ENCODE measurements around the gene TNFRSF1B.
A peak's percentile ranks its signal among the peaks of the same experiment; 100 is the strongest.

The TNFRSF1B gene

DNA sequence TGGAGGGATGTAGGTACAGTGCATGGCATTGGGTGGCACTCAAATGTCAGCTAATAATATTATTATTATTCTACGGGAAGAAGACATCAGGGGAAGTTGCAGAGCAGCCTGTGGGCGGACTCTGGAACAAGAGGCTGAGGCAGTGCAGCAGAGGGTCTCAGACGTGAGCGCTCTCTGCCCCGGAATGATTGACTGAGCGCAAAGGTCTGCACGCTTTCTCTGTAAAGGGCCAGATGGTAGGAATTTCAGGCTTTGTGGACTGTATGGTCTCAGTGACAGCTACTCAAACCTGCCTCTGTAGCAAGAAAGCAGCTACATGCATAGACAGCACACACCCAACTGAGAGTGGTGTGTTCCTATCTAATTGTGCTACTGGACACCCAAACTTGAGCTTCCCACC lies 33.4 kb downstream of the TNFRSF1B start:
- H3K4me3 ChIP-seq (ENCODE audit: low read depth, low read length), result no peak overlapping the region
- H3K36me3 ChIP-seq (ENCODE audit: control insufficient read depth, insufficient read depth, low read length), result no peaks in the 10 kb centered on the region
- H3K27ac ChIP-seq (ENCODE audit: low read depth, low read length), result no peak overlapping the region
- no peak overlapping the region for H3K9ac ChIP-seq (ENCODE audit: low read length)
- H3K27me3 ChIP-seq (ENCODE audit: control insufficient read depth, insufficient read depth, low read length), result no peaks in the 10 kb centered on the region
- no peaks in the 10 kb centered on the region for H3K9me3 ChIP-seq (ENCODE audit: control insufficient read depth, insufficient read depth, low read depth, low read length)
- H3K4me1 ChIP-seq (ENCODE audit: control insufficient read depth, insufficient read depth, low read length), result peaks cover 24% of the 10 kb centered on the region

GRCh38 chr1:12201352-12202189 lies 34.8 kb downstream of the TNFRSF1B start:
- Histone ChIP-seq H3K4me3 (ENCODE audit: low read depth, low read length) (no peak overlapping the region), H3K27ac (ENCODE audit: low read depth, low read length) (no peak overlapping the region), H3K4me1 (ENCODE audit: control insufficient read depth, insufficient read depth, low read length) (peaks cover 21% of the 10 kb centered on the region), H3K9ac (ENCODE audit: low read length) (no peak overlapping the region), H3K27me3 (ENCODE audit: control insufficient read depth, insufficient read depth, low read length) (no peaks in the 10 kb centered on the region), H3K9me3 (ENCODE audit: control insufficient read depth, insufficient read depth, low read depth, low read length) (no peaks in the 10 kb centered on the region), H3K36me3 (ENCODE audit: control insufficient read depth, insufficient read depth, low read length) (no peaks in the 10 kb centered on the region)

- no peaks in the 10 kb centered on the region for H3K27me3 ChIP-seq (ENCODE audit: control insufficient read depth, insufficient read depth, low read length)
- H3K9me3 ChIP-seq (ENCODE audit: control insufficient read depth, insufficient read depth, low read depth, low read length), result no peaks in the 10 kb centered on the region
- no peak overlapping the region for H3K4me3 ChIP-seq (ENCODE audit: low read depth, low read length)
- H3K27ac ChIP-seq (ENCODE audit: low read depth, low read length), result no peak overlapping the region
- H3K4me1 ChIP-seq (ENCODE audit: control insufficient read depth, insufficient read depth, low read length), result peaks cover 20% of the 10 kb centered on the region
- H3K9ac ChIP-seq (ENCODE audit: low read length), result no peak overlapping the region
- H3K36me3 ChIP-seq (ENCODE audit: control insufficient read depth, insufficient read depth, low read length), result no peaks in the 10 kb centered on the region
These were observed 35.4 kb downstream of the TNFRSF1B start for GRCh38 chr1:12202190-12202497.

GRCh38 chr1:12202577-12202976 lies 35.8 kb downstream of the TNFRSF1B start:
- Histone ChIP-seq H3K27ac (ENCODE audit: low read depth, low read length) (no peak overlapping the region), H3K4me1 (ENCODE audit: control insufficient read depth, insufficient read depth, low read length) (peaks cover 20% of the 10 kb centered on the region), H3K27me3 (ENCODE audit: control insufficient read depth, insufficient read depth, low read length) (no peaks in the 10 kb centered on the region), H3K36me3 (ENCODE audit: control insufficient read depth, insufficient read depth, low read length) (no peaks in the 10 kb centered on the region), H3K9me3 (ENCODE audit: control insufficient read depth, insufficient read depth, low read depth, low read length) (no peaks in the 10 kb centered on the region), H3K4me3 (ENCODE audit: low read depth, low read length) (no peak overlapping the region), H3K9ac (ENCODE audit: low read length) (no peak overlapping the region)

- Histone ChIP-seq H3K9me3 (ENCODE audit: control insufficient read depth, insufficient read depth, low read depth, low read length) (no peaks in the 10 kb centered on the region), H3K36me3 (ENCODE audit: control insufficient read depth, insufficient read depth, low read length) (no peaks in the 10 kb centered on the region), H3K27ac (ENCODE audit: low read depth, low read length) (no peak overlapping the region), H3K4me3 (ENCODE audit: low read depth, low read length) (no peak overlapping the region), H3K9ac (ENCODE audit: low read length) (no peak overlapping the region), H3K27me3 (ENCODE audit: control insufficient read depth, insufficient read depth, low read length) (no peaks in the 10 kb centered on the region), H3K4me1 (ENCODE audit: control insufficient read depth, insufficient read depth, low read length) (peaks cover 26% of the 10 kb centered on the region)
These were observed 36.6 kb downstream of the TNFRSF1B start for GRCh38 chr1:12203216-12204007.

- Histone ChIP-seq H3K4me1 (ENCODE audit: control insufficient read depth, insufficient read depth, low read length) (peaks cover 24% of the 10 kb centered on the region), H3K9me3 (ENCODE audit: control insufficient read depth, insufficient read depth, low read depth, low read length) (no peaks in the 10 kb centered on the region), H3K27me3 (ENCODE audit: control insufficient read depth, insufficient read depth, low read length) (no peaks in the 10 kb centered on the region), H3K27ac (ENCODE audit: low read depth, low read length) (no peak overlapping the region), H3K36me3 (ENCODE audit: control insufficient read depth, insufficient read depth, low read length) (no peaks in the 10 kb centered on the region), H3K4me3 (ENCODE audit: low read depth, low read length) (no peak overlapping the region), H3K9ac (ENCODE audit: low read length) (no peak overlapping the region)
These were observed 37.3 kb downstream of the TNFRSF1B start for GRCh38 chr1:12204140-12204539.

- H3K4me1 ChIP-seq (ENCODE audit: control insufficient read depth, insufficient read depth, low read length), result peaks cover 19% of the 10 kb centered on the region
- H3K36me3 ChIP-seq (ENCODE audit: control insufficient read depth, insufficient read depth, low read length), result no peaks in the 10 kb centered on the region
- no peak overlapping the region for H3K4me3 ChIP-seq (ENCODE audit: low read depth, low read length)
- H3K27me3 ChIP-seq (ENCODE audit: control insufficient read depth, insufficient read depth, low read length), result no peaks in the 10 kb centered on the region
- no peak overlapping the region for H3K27ac ChIP-seq (ENCODE audit: low read depth, low read length)
- H3K9ac ChIP-seq (ENCODE audit: low read length), result no peak overlapping the region
- no peaks in the 10 kb centered on the region for H3K9me3 ChIP-seq (ENCODE audit: control insufficient read depth, insufficient read depth, low read depth, low read length)
These were observed 38.2 kb downstream of the TNFRSF1B start for GRCh38 chr1:12204754-12205658.

- H3K4me1 ChIP-seq (ENCODE audit: control insufficient read depth, insufficient read depth, low read length), result peaks cover 19% of the 10 kb centered on the region
- H3K9me3 ChIP-seq (ENCODE audit: control insufficient read depth, insufficient read depth, low read depth, low read length), result no peaks in the 10 kb centered on the region
- H3K4me3 ChIP-seq (ENCODE audit: low read depth, low read length), result no peak overlapping the region
- H3K27me3 ChIP-seq (ENCODE audit: control insufficient read depth, insufficient read depth, low read length), result no peaks in the 10 kb centered on the region
- no peak overlapping the region for H3K27ac ChIP-seq (ENCODE audit: low read depth, low read length)
- H3K9ac ChIP-seq (ENCODE audit: low read length), result no peak overlapping the region
- H3K36me3 ChIP-seq (ENCODE audit: control insufficient read depth, insufficient read depth, low read length), result no peaks in the 10 kb centered on the region
These were observed 39.4 kb downstream of the TNFRSF1B start for GRCh38 chr1:12206238-12206637.

GRCh38 chr1:12206792-12207424 lies 40.1 kb downstream of the TNFRSF1B start:
- Histone ChIP-seq H3K9ac (ENCODE audit: low read length) (no peak overlapping the region), H3K4me3 (ENCODE audit: low read depth, low read length) (no peak overlapping the region), H3K27me3 (ENCODE audit: control insufficient read depth, insufficient read depth, low read length) (no peaks in the 10 kb centered on the region), H3K27ac (ENCODE audit: low read depth, low read length) (peak overlapping the region; percentile 34; the same call in 1 of the 2 replicates), H3K4me1 (ENCODE audit: control insufficient read depth, insufficient read depth, low read length) (peaks cover 19% of the 10 kb centered on the region), H3K9me3 (ENCODE audit: control insufficient read depth, insufficient read depth, low read depth, low read length) (no peaks in the 10 kb centered on the region), H3K36me3 (ENCODE audit: control insufficient read depth, insufficient read depth, low read length) (no peaks in the 10 kb centered on the region)

- Histone ChIP-seq H3K4me3 (ENCODE audit: low read depth, low read length) (no peak overlapping the region), H3K4me1 (ENCODE audit: control insufficient read depth, insufficient read depth, low read length) (peaks cover 19% of the 10 kb centered on the region), H3K9ac (ENCODE audit: low read length) (no peak overlapping the region), H3K27me3 (ENCODE audit: control insufficient read depth, insufficient read depth, low read length) (no peaks in the 10 kb centered on the region), H3K9me3 (ENCODE audit: control insufficient read depth, insufficient read depth, low read depth, low read length) (no peaks in the 10 kb centered on the region), H3K36me3 (ENCODE audit: control insufficient read depth, insufficient read depth, low read length) (no peaks in the 10 kb centered on the region), H3K27ac (ENCODE audit: low read depth, low read length) (no peak overlapping the region)
These were observed 41.5 kb downstream of the TNFRSF1B start for GRCh38 chr1:12208271-12208670.

Data from HUES6 (cell line).